ENCODE results near the gene ASTN2. TPM values are rescaled to one million over a fixed set of nuclear protein-coding genes. Genes with fewer than 3 reads are reported as not detected.

Gene ASTN2
- polyA plus RNA-seq, 2 of the 4 experiments (the other 2 are of a cell fraction), result 5.8 to 11.6 TPM

- FAIRE-seq (no peak), DNase-seq (ENCODE audit: low read depth in 1 of 2, low spot score in 1 of 2) (no peak), ATAC-seq (no peak)
- ChIA-PET CTCF (interaction anchor here (0.6 kb wide), 1 partner anchor 52 kb away, joined by 3 read pairs; no protein-coding TSS in a partner anchor), POLR2A (interaction anchor here (0.7 kb wide), 1 partner anchor 350 kb away, joined by 3 read pairs; no protein-coding TSS in a partner anchor)
- 16% methylated on average over 5 of the region's 5 CpGs for WGBS (ENCODE audit: missing lambda C conversion rate)
- Histone ChIP-seq H3K4me1 (no peaks in the 10 kb centered on the region), H3K27ac (no peak overlapping the region), H3K4me3 (no peak overlapping the region), H3K4me2 (no peak overlapping the region), H3K9me3 (no peaks in the 10 kb centered on the region)
- TF ChIP-seq NPAS2 (CRISPR knock-in tag; IDR thresholded peaks at IDR 0.05; ENCODE audit: borderline replicate concordance) (no peak), RARB (CRISPR knock-in tag; IDR thresholded peaks at IDR 0.05) (no peak), KDM1A (IDR thresholded peaks at IDR 0.05; ENCODE audit: low read depth) (no peak), ELK1 (IDR thresholded peaks at IDR 0.05; ENCODE audit: low read depth, low read length) (no peak), HOXB13 (CRISPR knock-in tag; IDR thresholded peaks at IDR 0.05; ENCODE audit: low read depth) (no peak), SMC3 (IDR thresholded peaks at IDR 0.05) (no peak), ZC3H11A (IDR thresholded peaks at IDR 0.05) (no peak), MAX (IDR thresholded peaks at IDR 0.05) (no peak), HOXA7 (CRISPR knock-in tag; IDR thresholded peaks at IDR 0.05) (no peak), BHLHE40 (IDR thresholded peaks at IDR 0.05; ENCODE audit: low read depth, low read length) (no peak), NR3C1 (IDR thresholded peaks at IDR 0.05) (no peak), BCL3 (IDR thresholded peaks at IDR 0.05) (no peak), EP300 (IDR thresholded peaks at IDR 0.05) (no peak), KDM5A (IDR thresholded peaks at IDR 0.05) (no peak), HEYL (CRISPR knock-in tag; IDR thresholded peaks at IDR 0.05) (no peak), EHF (CRISPR knock-in tag; IDR thresholded peaks at IDR 0.05) (no peak), POLR2AphosphoS2 (conservative IDR thresholded peaks at IDR 0.05; ENCODE audit: low read length) (no peak)
Observed at GRCh38 chr9:117135501-117136098, 279.3 kb downstream of the ASTN2 start.

- ChIA-PET CTCF (interaction anchor here (0.6 to 0.7 kb wide), 2 partner anchors 11 to 51 kb away, joined by 3 read pairs; no protein-coding TSS in a partner anchor), POLR2A (interaction anchor here (0.7 kb wide), 1 partner anchor 351 kb away, joined by 3 read pairs; no protein-coding TSS in a partner anchor)
- Histone ChIP-seq H3K4me3 (no peak overlapping the region), H3K4me2 (no peak overlapping the region), H3K9me3 (no peaks in the 10 kb centered on the region), H3K4me1 (no peaks in the 10 kb centered on the region), H3K27ac (no peak overlapping the region)
- 31% methylated on average over 4 of the region's 4 CpGs for WGBS (ENCODE audit: missing lambda C conversion rate)
- ATAC-seq (no peak), DNase-seq (ENCODE audit: low read depth in 1 of 2, low spot score in 1 of 2) (no peak), FAIRE-seq (no peak)
- TF ChIP-seq ESRRA (IDR thresholded peaks at IDR 0.05; ENCODE audit: borderline replicate concordance, low read length), result no peak
- no peak for TF ChIP-seq HEYL (CRISPR knock-in tag; IDR thresholded peaks at IDR 0.05)
- TF ChIP-seq EHF (CRISPR knock-in tag; IDR thresholded peaks at IDR 0.05), result no peak
Observed at GRCh38 chr9:117134826-117135500, 279.9 kb downstream of the ASTN2 start.

GRCh38 chr9:117126871-117127270 lies 288.0 kb downstream of the ASTN2 start:
- Histone ChIP-seq H3K4me1 (no peaks in the 10 kb centered on the region), H3K4me2 (no peak overlapping the region), H3K4me3 (no peak overlapping the region), H3K9me3 (no peaks in the 10 kb centered on the region), H3K27ac (no peak overlapping the region)
- no peak for DNase-seq (ENCODE audit: low read depth in 1 of 2, low spot score in 1 of 2)
- no peak for ATAC-seq
- WGBS (ENCODE audit: missing lambda C conversion rate), result 16% methylated on average over 2 of the region's 2 CpGs
- ChIA-PET POLR2A (no interaction called here), CTCF (no interaction called here)
- TF ChIP-seq REST (IDR thresholded peaks at IDR 0.05), result no peak
- no peak for FAIRE-seq
